Neural progenitor cell (in vitro differentiated cells): ENCODE measurements around the gene CDK1.

Experiments
- CTCF ChIP-seq: fragments of 200-600 bp; sonication (generic); IDR thresholded peaks from 2 replicates; pipeline ENCODE4 v1.5.1; 2017; ENCODE audit warnings: antibody characterized with exemption, mild to moderate bottlenecking
- EZH2 ChIP-seq: fragments of 200-600 bp; sonication (generic); IDR thresholded peaks from 2 replicates; pipeline ENCODE4 v1.6.1; 2017; ENCODE audit warnings: antibody characterized with exemption, mild to moderate bottlenecking, moderate library complexity
- EZH2phosphoT487 ChIP-seq: fragments of 200-600 bp; sonication (generic); IDR thresholded peaks from 2 replicates; pipeline ENCODE4 v1.6.1; 2017; ENCODE audit warnings: antibody characterized with exemption

GRCh38 chr10:60784641-60785040, 6.4 kb downstream of the CDK1 start:
- TF ChIP-seq EZH2 (no peak), CTCF (no peak), EZH2phosphoT487 (no peak)
